Neural crest cell (in vitro differentiated cells): Measurements from ENCODE around the gene TGIF1. TPM values are rescaled to one million over a fixed set of nuclear protein-coding genes. Genes with fewer than 3 reads are reported as not detected.

Experiments
- DNase-seq: peaks from one replicate; pipeline ENCODE4 v3.0.0; 2021; ENCODE audit warnings: low read depth, mixed read lengths, low spot score
- H3K27ac Mint-ChIP-seq: one replicate; pipeline ENCODE4 v1.8.0; 2021; ENCODE audit warnings: mild to moderate bottlenecking, mixed read lengths; ENCODE audit not compliant: unreplicated experiment
- H3K27me3 Mint-ChIP-seq: 2 replicates; pipeline ENCODE4 v1.8.0; 2021; ENCODE audit warnings: low read depth, mild to moderate bottlenecking, mixed read lengths
- H3K36me3 Mint-ChIP-seq: 2 replicates; pipeline ENCODE4 v1.8.0; 2021; ENCODE audit warnings: low read depth, mild to moderate bottlenecking, mixed read lengths
- H3K4me1 Mint-ChIP-seq: 2 replicates; pipeline ENCODE4 v1.8.0; 2021; ENCODE audit warnings: mixed read lengths
- H3K4me3 Mint-ChIP-seq: one replicate; pipeline ENCODE4 v1.8.0; 2021; ENCODE audit warnings: mild to moderate bottlenecking, mixed read lengths
- H3K9me3 Mint-ChIP-seq: 2 replicates; pipeline ENCODE4 v1.8.0; 2021; ENCODE audit warnings: mixed read lengths
- total RNA-seq: library from RNA; stranded (reverse); gene quantifications from 2 replicates; pipeline ENCODE4 v1.2.1, GENCODE V29; 2021
- TF ChIP-seq, protein P1 (sequence below): fragments of 200-600 bp; sonication (generic); conservative IDR thresholded peaks from 2 replicates; pipeline ENCODE4 v1.5.0; 2021; ENCODE audit warnings: antibody characterized with exemption, mild to moderate bottlenecking

Gene TGIF1
- total RNA-seq, 1 donor from 2014 or later = 49.1 TPM

DNA sequence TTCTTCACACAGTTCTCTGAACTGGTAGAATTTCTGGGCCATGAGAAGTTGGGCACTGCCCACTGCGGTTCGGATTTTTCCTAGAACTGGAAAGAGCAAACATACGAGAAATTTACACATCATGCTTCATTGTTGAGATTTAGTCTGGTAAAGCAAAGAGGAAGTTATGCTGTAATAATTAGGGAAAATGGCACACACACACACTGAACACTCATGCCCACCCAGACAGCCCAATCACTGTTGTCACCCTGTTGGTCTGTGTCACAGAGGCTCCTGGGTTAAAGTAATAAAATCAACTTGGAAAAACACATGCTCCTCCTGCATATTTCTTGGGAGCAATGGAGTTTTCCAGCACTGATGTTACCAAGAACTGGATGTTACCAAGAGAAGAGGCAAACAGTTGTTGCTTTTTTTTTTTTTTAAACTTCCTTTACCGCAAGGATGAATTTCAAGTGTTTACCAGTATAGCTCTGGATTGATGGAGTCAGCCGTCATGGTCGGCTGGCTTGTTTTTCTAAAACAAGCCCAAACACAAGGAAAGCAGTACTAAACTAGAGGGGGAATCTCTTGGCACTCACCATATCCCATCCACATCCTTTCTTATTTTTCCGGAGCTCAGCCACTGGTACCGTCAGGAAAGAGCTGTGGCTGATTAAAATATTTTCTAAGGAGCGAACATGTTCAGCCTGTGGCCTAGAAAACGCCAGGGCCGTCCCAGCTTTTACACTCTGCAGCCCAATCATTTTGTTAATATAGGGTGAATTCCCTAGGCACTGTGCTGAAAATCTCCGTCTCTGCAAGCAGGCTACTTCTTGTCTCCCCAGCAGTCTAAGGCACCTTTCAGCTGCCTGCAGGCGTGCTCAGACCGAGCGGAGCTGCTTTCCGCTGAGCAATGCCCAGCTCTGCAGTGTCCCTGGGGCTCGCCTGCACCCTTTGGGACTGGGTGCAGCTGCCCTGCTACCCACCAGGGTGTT, 58.9 kb downstream of the TGIF1 start:
- H3K27me3 Mint-ChIP-seq = no peaks in the 10 kb centered on the region
- no peak overlapping the region for H3K27ac Mint-ChIP-seq
- no peaks in the 10 kb centered on the region for H3K36me3 Mint-ChIP-seq
- no peak overlapping the region for H3K4me3 Mint-ChIP-seq
- TF ChIP-seq, protein P1, sequence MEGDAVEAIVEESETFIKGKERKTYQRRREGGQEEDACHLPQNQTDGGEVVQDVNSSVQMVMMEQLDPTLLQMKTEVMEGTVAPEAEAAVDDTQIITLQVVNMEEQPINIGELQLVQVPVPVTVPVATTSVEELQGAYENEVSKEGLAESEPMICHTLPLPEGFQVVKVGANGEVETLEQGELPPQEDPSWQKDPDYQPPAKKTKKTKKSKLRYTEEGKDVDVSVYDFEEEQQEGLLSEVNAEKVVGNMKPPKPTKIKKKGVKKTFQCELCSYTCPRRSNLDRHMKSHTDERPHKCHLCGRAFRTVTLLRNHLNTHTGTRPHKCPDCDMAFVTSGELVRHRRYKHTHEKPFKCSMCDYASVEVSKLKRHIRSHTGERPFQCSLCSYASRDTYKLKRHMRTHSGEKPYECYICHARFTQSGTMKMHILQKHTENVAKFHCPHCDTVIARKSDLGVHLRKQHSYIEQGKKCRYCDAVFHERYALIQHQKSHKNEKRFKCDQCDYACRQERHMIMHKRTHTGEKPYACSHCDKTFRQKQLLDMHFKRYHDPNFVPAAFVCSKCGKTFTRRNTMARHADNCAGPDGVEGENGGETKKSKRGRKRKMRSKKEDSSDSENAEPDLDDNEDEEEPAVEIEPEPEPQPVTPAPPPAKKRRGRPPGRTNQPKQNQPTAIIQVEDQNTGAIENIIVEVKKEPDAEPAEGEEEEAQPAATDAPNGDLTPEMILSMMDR = no peak
- H3K4me1 Mint-ChIP-seq = no peaks in the 10 kb centered on the region
- no peak for DNase-seq
- H3K9me3 Mint-ChIP-seq = no peaks in the 10 kb centered on the region

Other genes starting within 250 kb of the TGIF1 start
- gene MYOM1, start 230.2 kb upstream of the TGIF1 start, total RNA-seq = 0.89 and 1.4 TPM in 2 replicates
- 165 TPM in 2 replicates for gene MYL12A, start 202.4 kb upstream of the TGIF1 start, total RNA-seq
- gene MYL12B, start 188.0 kb upstream of the TGIF1 start, total RNA-seq = 89.6 and 95.1 TPM in 2 replicates